WTC11 (cell line): Measurements from ENCODE around the gene CERT1. TPM values are rescaled to one million over a fixed set of nuclear protein-coding genes. Genes with fewer than 3 reads are reported as not detected.

Experiments used
- ATAC-seq: fragments of 200-7000 bp; cut with Tn5 transposase; 2 replicates; pipeline ENCODE4 v1.10.0; 2021; ENCODE audit warnings: mild to moderate bottlenecking, moderate library complexity
- CTCF ChIA-PET: fragments of 300-600 bp; sonication (Branson Sonifier 250); formaldehyde crosslinking; loops from one replicate; lab custom pipeline; 2021; ENCODE audit warnings: antibody characterized with exemption; lab: Charles Lee
- POLR2A ChIA-PET: fragments of 350-600 bp; sonication (Branson Sonifier 250); formaldehyde crosslinking; loops from one replicate; lab custom pipeline; 2021; ENCODE audit warnings: antibody characterized with exemption; lab: Charles Lee
- DNase-seq: peaks from one replicate; pipeline ENCODE4 v3.0.0; 2021; ENCODE audit warnings: low spot score
- H3K27ac Mint-ChIP-seq: 2 replicates; pipeline ENCODE4 v1.8.0; 2021; ENCODE audit warnings: mixed read lengths
- H3K27me3 Mint-ChIP-seq: 2 replicates; pipeline ENCODE4 v1.8.0; 2021; ENCODE audit warnings: low read depth, mild to moderate bottlenecking, moderate library complexity, mixed read lengths
- H3K36me3 Mint-ChIP-seq: 2 replicates; pipeline ENCODE4 v1.8.0; 2021; ENCODE audit warnings: mixed read lengths
- H3K4me1 Mint-ChIP-seq: 2 replicates; pipeline ENCODE4 v1.8.0; 2022; ENCODE audit warnings: mixed read lengths
- H3K4me3 Mint-ChIP-seq: 2 replicates; pipeline ENCODE4 v1.8.0; 2021; ENCODE audit warnings: mild to moderate bottlenecking, moderate library complexity, mixed read lengths
- H3K9me3 Mint-ChIP-seq: 2 replicates; pipeline ENCODE4 v1.8.0; 2021; ENCODE audit warnings: mixed read lengths
- FOXJ3 ChIP-seq: sonication (generic); formaldehyde crosslinking; IDR thresholded peaks from 2 replicates; pipeline ENCODE4 v1.9.0; 2021; ENCODE audit warnings: missing genetic modification reagents, mild to moderate bottlenecking, borderline replicate concordance
- FOXP4 ChIP-seq: sonication (generic); formaldehyde crosslinking; IDR thresholded peaks from 2 replicates; pipeline ENCODE4 v1.8.0; 2022; ENCODE audit warnings: mild to moderate bottlenecking, missing genetic modification reagents
- GTF2I ChIP-seq: fragments of 250-450 bp; sonication (Bioruptor Pico); conservative IDR thresholded peaks from 2 replicates; pipeline ENCODE4 v1.4.0; 2021; ENCODE audit warnings: mild to moderate bottlenecking
- IRF2 ChIP-seq: sonication (generic); formaldehyde crosslinking; IDR thresholded peaks from 2 replicates; pipeline ENCODE4 v1.8.0; 2022; ENCODE audit warnings: low read depth, missing genetic modification reagents, borderline replicate concordance
- JUN ChIP-seq: sonication (generic); formaldehyde crosslinking; IDR thresholded peaks from 2 replicates; pipeline ENCODE4 v1.8.0; 2023; ENCODE audit warnings: mild to moderate bottlenecking, missing genetic modification reagents
- NFYB ChIP-seq: sonication (generic); formaldehyde crosslinking; conservative IDR thresholded peaks from 2 replicates; pipeline ENCODE4 v1.8.0; 2022; ENCODE audit warnings: low read depth, missing genetic modification reagents
- OVOL2 ChIP-seq: fragments of 250-450 bp; sonication (Bioruptor Pico); IDR thresholded peaks from 2 replicates; pipeline ENCODE4 v1.9.0; 2021; ENCODE audit warnings: mild to moderate bottlenecking, borderline replicate concordance
- PRRX2 ChIP-seq: fragments of 250-450 bp; sonication (Bioruptor Pico); IDR thresholded peaks from 2 replicates; pipeline ENCODE4 v1.8.0; 2021; ENCODE audit warnings: mild to moderate bottlenecking
- RELA ChIP-seq: sonication (generic); formaldehyde crosslinking; IDR thresholded peaks from 2 replicates; pipeline ENCODE4 v1.8.1; 2022; ENCODE audit warnings: missing genetic modification reagents, mild to moderate bottlenecking, borderline replicate concordance
- STAT6 ChIP-seq: sonication (generic); formaldehyde crosslinking; conservative IDR thresholded peaks from 2 replicates; pipeline ENCODE4 v1.8.1; 2023; ENCODE audit warnings: mild to moderate bottlenecking, low read depth, missing genetic modification reagents, moderate library complexity
- ZNF121 ChIP-seq: sonication (generic); formaldehyde crosslinking; IDR thresholded peaks from 2 replicates; pipeline ENCODE4 v1.8.0; 2023; ENCODE audit warnings: missing genetic modification reagents
- ZNF138 ChIP-seq: sonication (generic); formaldehyde crosslinking; conservative IDR thresholded peaks from 2 replicates; pipeline ENCODE4 v1.8.1; 2022; ENCODE audit warnings: mild to moderate bottlenecking, moderate library complexity, missing genetic modification reagents
- ZNF219 ChIP-seq: sonication (generic); formaldehyde crosslinking; IDR thresholded peaks from 2 replicates; pipeline ENCODE4 v1.8.0; 2023; ENCODE audit warnings: missing genetic modification reagents, mild to moderate bottlenecking, borderline replicate concordance
- ZNF423 ChIP-seq: fragments of 250-450 bp; sonication (Bioruptor Pico); IDR thresholded peaks from 2 replicates; pipeline ENCODE4 v2.1.2; 2022; ENCODE audit warnings: mild to moderate bottlenecking, moderate library complexity
- ZNF425 ChIP-seq: fragments of 250-450 bp; sonication (Bioruptor Pico); conservative IDR thresholded peaks from 2 replicates; pipeline ENCODE4 v1.9.0; 2021; ENCODE audit warnings: mild to moderate bottlenecking
- total RNA-seq: library from RNA; stranded (reverse); gene quantifications from 3 replicates; pipeline ENCODE4 v1.2.3, GENCODE V29; 2021
- TF ChIP-seq, protein P1 (sequence below): sonication (generic); formaldehyde crosslinking; IDR thresholded peaks from 2 replicates; pipeline ENCODE4 v1.8.1; 2023; ENCODE audit warnings: mild to moderate bottlenecking, missing genetic modification reagents, moderate library complexity
- TF ChIP-seq, protein P2 (sequence below): sonication (generic); formaldehyde crosslinking; IDR thresholded peaks from 2 replicates; pipeline ENCODE4 v1.8.0; 2023; ENCODE audit warnings: missing genetic modification reagents, mild to moderate bottlenecking, borderline replicate concordance
- TF ChIP-seq, protein P3 (sequence below): sonication (generic); formaldehyde crosslinking; IDR thresholded peaks from 2 replicates; pipeline ENCODE4 v1.8.1; 2023; ENCODE audit warnings: mild to moderate bottlenecking, missing genetic modification reagents, borderline replicate concordance

The CERT1 gene
- total RNA-seq, 1 experiment from 2014 or later = 50.8 TPM

GRCh38 chr5:75529185-75529584 lies 17.8 kb upstream of the CERT1 start (continued):
- no peak for TF ChIP-seq FOXP4
- TF ChIP-seq PRRX2 = no peak
- TF ChIP-seq ZNF423 = no peak
- no peak for TF ChIP-seq NFYB

DNA sequence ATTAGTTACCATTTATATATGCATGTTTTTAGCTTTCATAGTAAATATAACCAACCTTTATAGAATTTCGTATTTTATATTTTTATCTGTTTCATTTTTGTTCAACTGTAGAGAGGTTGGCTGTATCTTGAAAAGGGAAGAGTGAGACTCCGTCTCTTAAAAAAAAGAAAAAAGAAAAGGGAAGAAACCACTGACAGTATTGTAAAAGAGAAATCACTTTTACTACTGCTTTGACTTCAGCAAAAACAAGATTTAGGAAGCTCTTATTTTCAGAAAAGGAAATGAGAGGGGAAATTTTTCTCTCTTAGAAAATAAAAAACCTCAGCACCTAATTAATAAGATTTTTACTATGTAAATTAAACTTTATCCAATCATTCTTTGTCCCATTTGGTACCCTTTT lies 14.6 kb upstream of the CERT1 start:
- Mint-ChIP-seq H3K27ac (no peak overlapping the region), H3K36me3 (peaks cover 9% of the 10 kb centered on the region), H3K27me3 (no peaks in the 10 kb centered on the region), H3K4me3 (no peak overlapping the region), H3K9me3 (peaks cover 12% of the 10 kb centered on the region), H3K4me1 (peaks cover 4% of the 10 kb centered on the region)
- DNase-seq (no peak), ATAC-seq (no peak)
- CTCF ChIA-PET = no interaction called here
- TF ChIP-seq GTF2I = no peak
- TF ChIP-seq, protein P1, sequence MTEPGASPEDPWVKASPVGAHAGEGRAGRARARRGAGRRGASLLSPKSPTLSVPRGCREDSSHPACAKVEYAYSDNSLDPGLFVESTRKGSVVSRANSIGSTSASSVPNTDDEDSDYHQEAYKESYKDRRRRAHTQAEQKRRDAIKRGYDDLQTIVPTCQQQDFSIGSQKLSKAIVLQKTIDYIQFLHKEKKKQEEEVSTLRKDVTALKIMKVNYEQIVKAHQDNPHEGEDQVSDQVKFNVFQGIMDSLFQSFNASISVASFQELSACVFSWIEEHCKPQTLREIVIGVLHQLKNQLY (CRISPR knock-in tag) = no peak
- TF ChIP-seq IRF2 (CRISPR knock-in tag) = no peak
- no peak for TF ChIP-seq NFYB
- no peak for TF ChIP-seq STAT6 (CRISPR knock-in tag)
- TF ChIP-seq, protein P2, sequence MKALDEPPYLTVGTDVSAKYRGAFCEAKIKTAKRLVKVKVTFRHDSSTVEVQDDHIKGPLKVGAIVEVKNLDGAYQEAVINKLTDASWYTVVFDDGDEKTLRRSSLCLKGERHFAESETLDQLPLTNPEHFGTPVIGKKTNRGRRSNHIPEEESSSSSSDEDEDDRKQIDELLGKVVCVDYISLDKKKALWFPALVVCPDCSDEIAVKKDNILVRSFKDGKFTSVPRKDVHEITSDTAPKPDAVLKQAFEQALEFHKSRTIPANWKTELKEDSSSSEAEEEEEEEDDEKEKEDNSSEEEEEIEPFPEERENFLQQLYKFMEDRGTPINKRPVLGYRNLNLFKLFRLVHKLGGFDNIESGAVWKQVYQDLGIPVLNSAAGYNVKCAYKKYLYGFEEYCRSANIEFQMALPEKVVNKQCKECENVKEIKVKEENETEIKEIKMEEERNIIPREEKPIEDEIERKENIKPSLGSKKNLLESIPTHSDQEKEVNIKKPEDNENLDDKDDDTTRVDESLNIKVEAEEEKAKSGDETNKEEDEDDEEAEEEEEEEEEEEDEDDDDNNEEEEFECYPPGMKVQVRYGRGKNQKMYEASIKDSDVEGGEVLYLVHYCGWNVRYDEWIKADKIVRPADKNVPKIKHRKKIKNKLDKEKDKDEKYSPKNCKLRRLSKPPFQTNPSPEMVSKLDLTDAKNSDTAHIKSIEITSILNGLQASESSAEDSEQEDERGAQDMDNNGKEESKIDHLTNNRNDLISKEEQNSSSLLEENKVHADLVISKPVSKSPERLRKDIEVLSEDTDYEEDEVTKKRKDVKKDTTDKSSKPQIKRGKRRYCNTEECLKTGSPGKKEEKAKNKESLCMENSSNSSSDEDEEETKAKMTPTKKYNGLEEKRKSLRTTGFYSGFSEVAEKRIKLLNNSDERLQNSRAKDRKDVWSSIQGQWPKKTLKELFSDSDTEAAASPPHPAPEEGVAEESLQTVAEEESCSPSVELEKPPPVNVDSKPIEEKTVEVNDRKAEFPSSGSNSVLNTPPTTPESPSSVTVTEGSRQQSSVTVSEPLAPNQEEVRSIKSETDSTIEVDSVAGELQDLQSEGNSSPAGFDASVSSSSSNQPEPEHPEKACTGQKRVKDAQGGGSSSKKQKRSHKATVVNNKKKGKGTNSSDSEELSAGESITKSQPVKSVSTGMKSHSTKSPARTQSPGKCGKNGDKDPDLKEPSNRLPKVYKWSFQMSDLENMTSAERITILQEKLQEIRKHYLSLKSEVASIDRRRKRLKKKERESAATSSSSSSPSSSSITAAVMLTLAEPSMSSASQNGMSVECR (CRISPR knock-in tag) = no peak
- TF ChIP-seq ZNF138 (CRISPR knock-in tag) = no peak
- no peak for TF ChIP-seq ZNF219 (CRISPR knock-in tag)
- TF ChIP-seq RELA (CRISPR knock-in tag) = no peak
- TF ChIP-seq ZNF425 (CRISPR knock-in tag) = no peak
- no peak for TF ChIP-seq JUN (CRISPR knock-in tag)
- no peak for TF ChIP-seq OVOL2
- TF ChIP-seq ZNF121 (CRISPR knock-in tag) = no peak
- TF ChIP-seq FOXJ3 = no peak
- TF ChIP-seq, protein P3, sequence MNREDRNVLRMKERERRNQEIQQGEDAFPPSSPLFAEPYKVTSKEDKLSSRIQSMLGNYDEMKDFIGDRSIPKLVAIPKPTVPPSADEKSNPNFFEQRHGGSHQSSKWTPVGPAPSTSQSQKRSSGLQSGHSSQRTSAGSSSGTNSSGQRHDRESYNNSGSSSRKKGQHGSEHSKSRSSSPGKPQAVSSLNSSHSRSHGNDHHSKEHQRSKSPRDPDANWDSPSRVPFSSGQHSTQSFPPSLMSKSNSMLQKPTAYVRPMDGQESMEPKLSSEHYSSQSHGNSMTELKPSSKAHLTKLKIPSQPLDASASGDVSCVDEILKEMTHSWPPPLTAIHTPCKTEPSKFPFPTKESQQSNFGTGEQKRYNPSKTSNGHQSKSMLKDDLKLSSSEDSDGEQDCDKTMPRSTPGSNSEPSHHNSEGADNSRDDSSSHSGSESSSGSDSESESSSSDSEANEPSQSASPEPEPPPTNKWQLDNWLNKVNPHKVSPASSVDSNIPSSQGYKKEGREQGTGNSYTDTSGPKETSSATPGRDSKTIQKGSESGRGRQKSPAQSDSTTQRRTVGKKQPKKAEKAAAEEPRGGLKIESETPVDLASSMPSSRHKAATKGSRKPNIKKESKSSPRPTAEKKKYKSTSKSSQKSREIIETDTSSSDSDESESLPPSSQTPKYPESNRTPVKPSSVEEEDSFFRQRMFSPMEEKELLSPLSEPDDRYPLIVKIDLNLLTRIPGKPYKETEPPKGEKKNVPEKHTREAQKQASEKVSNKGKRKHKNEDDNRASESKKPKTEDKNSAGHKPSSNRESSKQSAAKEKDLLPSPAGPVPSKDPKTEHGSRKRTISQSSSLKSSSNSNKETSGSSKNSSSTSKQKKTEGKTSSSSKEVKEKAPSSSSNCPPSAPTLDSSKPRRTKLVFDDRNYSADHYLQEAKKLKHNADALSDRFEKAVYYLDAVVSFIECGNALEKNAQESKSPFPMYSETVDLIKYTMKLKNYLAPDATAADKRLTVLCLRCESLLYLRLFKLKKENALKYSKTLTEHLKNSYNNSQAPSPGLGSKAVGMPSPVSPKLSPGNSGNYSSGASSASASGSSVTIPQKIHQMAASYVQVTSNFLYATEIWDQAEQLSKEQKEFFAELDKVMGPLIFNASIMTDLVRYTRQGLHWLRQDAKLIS (CRISPR knock-in tag) = no peak
- POLR2A ChIA-PET = no interaction called here
